Transverse colon (tissue), 4 donors: ENCODE measurements around the gene APEX2.

Experiments used
- CTCF ChIP-seq, 5 experiments: fragments of 200-600 bp in 3 of 5; fragments of 450-650 bp in 2 of 5; sonication (generic) in 3 of 5; IDR thresholded peaks; 1 replicate in 2 of 5; 2 replicates in 3 of 5; pipeline ENCODE4 v1.5.1; 2016 to 2017; ENCODE audit warnings: antibody characterized with exemption in 5 of 5, inconsistent platforms in 3 of 5, mild to moderate bottlenecking in 2 of 5, moderate library complexity in 1 of 5
- EP300 ChIP-seq: sonication (generic); formaldehyde crosslinking; IDR thresholded peaks from one replicate; pipeline ENCODE4 v1.6.1; 2017; ENCODE audit warnings: antibody characterized with exemption, low read depth
- POLR2A ChIP-seq: fragments of 450-650 bp; IDR thresholded peaks from one replicate; pipeline ENCODE4 v1.6.1; 2016; ENCODE audit warnings: antibody characterized with exemption, mild to moderate bottlenecking, moderate library complexity
- POLR2AphosphoS5 ChIP-seq, 3 donors: sonication (generic); formaldehyde crosslinking; IDR thresholded peaks; one replicate each; pipeline ENCODE4 v1.6.1; 2016; ENCODE audit warnings: antibody characterized with exemption in 3 of 3

GRCh38 chrX:55026143-55026542 is 26.0 kb downstream of the APEX2 start:
- no peak for TF ChIP-seq POLR2A
- no peak for TF ChIP-seq POLR2AphosphoS5 (IDR thresholded peaks at IDR 0.05)
- no peak for TF ChIP-seq CTCF (IDR thresholded peaks at IDR 0.05)
- TF ChIP-seq EP300, result no peak
